Measurements from ENCODE around the gene NRSN2.
A peak's percentile ranks its signal among the peaks of the same experiment; 100 is the strongest.
"Not testable (repeated sequence)": the region's sequence is repeated elsewhere in the genome, so short reads cannot be mapped to it uniquely, and the experiment has no call there.

The NRSN2 gene

DNA sequence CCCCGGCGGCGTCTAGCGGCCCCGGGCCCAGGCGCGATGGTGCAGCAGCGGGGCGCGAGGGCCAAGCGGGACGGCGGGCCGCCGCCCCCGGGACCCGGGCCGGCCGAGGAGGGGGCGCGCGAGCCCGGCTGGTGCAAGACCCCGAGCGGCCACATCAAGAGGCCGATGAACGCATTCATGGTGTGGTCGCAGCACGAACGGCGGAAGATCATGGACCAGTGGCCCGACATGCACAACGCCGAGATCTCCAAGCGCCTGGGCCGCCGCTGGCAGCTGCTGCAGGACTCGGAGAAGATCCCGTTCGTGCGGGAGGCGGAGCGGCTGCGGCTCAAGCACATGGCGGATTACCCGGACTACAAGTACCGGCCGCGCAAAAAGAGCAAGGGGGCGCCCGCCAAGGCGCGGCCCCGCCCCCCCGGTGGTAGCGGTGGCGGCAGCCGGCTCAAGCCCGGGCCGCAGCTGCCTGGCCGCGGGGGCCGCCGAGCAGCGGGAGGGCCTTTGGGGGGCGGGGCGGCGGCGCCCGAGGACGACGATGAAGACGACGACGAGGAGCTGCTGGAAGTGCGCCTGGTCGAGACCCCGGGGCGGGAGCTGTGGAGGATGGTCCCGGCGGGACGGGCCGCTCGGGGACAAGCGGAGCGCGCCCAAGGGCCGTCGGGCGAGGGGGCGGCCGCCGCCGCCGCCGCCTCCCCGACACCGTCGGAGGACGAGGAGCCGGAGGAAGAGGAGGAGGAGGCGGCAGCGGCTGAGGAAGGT, 20.8 kb upstream of the NRSN2 start:
- DNase-seq = peak; percentile 82

DNA sequence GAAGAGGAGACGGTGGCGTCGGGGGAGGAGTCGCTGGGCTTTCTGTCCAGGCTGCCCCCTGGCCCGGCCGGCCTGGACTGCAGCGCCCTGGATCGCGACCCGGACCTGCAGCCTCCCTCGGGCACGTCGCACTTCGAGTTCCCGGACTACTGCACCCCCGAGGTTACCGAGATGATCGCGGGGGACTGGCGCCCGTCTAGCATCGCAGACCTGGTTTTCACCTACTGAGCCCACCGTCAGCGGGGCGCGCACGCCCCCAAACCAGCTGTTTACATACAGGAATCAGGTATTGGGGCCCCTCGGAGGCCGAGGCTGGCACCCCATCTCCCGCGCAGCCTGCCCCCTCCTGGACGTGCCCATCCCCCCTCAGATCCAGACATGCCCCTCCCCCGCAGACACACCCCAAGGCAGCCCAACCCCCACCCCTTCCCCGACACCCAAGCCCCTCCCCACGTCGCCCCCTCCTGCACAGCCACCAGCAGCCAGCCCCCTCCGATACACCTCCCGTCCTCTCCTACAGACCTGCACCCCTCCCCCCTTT, 20.2 kb upstream of the NRSN2 start:
- no peak for DNase-seq

DNA sequence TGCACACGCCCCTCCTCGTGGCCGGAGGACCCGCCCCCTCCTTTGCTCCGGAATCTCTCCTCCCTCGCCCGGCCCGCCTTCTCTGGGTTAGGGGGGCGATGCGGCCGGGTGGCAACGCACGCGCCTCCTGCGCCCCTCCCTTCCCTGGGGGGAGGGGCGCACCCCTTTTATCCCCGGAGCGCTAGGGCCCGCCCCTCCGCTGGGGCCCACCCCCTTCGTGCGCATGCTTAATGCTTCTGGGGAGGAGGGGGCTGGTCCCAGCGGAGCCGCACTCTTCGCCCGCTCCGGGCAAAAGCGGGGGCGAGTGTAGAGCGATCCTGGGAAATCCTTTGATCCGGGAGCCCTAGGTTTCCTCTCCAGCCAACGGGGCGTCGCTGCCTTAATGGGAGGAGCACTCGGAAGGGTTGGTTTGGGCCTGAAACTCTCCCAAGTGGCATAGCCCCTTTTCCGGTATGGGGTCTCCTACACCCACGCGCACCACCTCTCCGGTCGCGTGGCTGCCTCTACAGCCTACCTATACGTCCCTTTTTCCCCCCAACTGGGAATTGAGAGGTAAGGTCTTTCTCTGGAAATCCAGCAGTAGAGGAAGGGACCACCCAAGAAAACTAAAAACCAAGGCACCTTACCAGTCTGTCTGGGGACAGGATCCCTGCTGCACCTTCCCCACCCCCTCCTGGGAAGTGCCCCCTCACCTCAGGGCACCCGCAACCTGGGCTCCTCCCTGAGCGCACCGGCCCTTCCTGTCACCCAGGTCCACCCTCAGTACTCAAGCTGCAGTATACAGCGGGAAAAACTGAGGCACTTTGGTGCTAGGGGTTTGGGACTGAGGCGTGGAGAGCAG, 19.5 kb upstream of the NRSN2 start:
- DNase-seq = peak; percentile 91

DNA sequence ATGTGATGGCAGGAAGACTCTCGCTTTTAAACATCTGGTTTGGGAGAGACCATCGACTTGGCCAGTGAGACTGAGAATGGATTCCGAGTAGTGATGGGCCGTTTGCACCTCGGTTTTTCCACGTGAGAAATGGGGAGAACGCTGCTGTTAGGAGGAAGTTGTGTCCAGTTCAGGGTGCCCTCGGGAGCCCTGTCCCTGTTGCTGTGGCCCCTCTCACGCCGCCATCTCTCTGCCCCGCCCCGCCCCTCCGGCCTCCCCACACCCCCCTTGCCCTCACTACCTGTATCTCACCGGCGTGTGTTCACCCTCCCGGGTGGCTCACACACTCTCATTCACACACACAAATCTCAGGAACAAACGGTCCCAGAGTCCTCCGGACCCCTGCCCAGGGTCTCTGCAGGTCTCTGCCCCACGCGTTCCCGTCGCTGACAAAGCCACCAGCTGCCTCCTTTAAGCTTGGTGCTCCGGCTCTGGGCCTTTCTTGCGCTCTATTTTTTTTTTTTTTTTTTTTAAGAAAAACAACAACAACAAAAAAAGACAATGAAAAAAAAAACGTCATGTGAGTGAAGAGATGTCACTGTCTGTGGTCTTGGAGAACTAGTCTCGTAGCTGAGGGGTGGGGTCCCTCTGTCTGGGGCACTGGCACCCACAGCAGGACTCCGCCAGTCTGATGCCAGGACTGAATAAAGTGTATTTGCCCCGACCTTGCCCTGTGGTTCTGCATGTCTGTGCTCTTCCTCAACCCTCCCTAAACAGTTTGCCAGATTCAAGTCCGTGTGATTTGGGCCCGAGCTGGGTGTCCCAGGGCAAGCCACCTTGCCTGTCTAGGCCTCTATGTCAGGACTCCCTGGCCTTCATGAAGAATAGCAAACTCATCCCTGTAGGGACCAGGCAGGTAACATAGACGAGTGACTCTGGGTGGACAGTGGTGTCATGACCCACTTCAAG, 18.6 kb upstream of the NRSN2 start:
- peak; percentile 53 for DNase-seq

DNA sequence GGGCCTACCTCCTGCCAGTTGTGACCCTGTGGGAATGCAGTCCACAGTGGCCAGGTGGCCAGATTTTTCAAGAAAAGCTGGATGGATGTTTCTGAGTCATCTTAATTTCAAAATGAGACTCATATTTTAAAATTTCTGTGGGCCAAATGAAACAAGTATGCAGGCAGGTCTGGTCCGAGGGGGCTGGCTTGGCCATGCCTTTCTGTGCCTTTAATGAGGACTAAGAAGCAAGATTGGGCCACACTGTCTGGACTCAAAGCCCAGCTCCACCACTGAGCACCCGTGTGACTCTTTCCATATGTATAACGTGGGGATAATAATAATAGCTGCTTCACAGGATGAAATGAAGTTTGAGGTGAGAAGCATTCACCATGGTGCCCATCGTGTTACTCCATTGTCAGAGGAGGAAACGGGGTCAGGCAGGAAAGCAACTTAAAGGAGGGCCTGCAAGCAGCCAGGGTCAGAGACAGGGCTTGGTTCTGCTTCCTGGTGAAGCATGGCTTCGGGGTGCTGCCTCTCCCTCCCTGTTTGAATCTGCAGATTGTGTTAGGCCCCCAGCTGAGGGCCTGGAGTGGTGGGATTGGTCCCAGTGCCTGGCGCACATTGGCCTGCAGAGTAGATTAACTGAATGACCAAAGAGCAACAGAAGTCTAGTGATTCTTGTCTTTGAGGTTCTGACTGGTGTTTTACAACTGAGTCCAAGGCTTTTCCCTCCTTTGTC, 17.8 kb upstream of the NRSN2 start:
- DNase-seq = no peak

DNA sequence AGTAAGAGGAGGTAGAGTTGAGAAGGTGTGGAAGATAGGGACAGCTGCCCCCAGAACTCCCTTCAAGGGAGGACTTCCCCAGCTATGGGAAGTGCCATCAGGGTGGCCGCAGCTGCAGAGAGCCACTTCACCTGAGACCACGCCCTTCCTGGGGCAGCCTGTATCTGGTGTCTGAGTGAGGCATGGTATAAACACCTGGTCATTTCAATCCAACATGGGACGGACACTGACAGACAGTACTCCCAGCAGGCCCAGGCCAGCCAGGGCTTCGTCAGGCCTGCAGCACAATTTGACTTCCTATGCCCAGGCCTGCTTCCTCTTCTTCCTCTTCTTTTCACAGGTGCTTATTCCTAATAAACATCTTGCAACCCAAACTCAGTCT, 17.1 kb upstream of the NRSN2 start:
- no peak for DNase-seq

DNA sequence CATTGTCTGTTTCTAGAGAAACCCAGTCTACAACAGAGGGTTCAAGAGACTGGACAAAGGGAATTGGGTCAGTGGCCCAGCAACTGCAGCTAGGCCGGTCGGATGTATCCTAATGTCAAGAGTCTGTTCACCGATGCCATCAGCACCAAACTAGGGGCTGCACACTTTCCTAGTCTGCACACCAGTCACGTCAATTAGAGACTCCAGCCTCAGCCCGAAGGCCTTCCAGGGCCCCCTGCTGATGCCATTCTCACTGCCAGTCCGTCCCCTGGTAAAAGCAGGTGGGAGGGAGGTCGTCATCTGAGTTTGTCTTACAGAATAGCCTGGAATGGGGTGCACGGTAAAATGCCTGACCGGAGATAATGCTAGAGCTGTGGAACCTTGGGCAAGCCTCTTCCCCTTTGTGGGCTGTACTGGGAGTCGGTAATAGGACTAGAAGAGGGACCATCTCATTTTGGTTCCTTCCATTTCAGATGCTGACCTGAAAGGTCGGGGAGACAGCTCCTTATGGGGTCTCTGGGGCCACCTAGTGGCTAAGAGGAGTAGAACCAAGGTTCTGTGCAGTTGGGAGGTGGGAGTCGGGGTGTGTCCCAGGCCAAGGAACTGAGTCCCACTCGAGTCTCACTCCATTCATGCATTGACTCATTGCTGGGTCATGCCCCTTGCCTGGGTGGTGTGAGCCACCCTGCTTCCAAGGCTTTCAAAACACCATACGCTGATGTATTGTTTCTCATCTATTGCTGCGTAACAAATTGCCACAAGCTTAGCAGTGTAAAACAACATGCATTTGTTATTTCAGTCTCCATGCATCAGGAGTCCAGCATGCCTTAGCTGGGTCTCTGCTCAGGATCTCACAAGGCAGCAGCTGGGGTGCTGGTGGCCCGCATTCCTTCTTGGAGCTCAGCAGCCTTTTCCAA, 16.4 kb upstream of the NRSN2 start:
- peak; percentile 73 for DNase-seq

DNA sequence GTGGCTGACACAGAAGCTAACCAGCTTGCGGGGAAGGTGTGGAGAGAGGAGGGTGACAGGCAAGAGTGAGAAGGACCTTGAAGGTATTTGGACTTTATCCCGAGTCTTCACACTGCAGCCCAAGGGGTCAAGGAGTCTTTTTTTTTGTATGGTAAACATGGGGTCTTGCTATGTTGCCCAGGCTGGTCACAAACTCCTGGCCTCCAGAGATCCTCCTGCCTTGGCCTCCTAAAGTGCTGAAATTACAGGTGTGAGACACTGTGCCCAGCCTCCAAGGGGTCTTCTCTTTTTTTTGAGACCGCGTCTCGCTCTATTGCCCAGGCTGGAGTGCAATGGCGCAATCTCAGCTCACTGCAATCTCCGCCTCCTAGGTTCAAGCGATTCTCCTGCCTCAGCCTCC, 12.3 kb upstream of the NRSN2 start:
- no peak for DNase-seq

DNA sequence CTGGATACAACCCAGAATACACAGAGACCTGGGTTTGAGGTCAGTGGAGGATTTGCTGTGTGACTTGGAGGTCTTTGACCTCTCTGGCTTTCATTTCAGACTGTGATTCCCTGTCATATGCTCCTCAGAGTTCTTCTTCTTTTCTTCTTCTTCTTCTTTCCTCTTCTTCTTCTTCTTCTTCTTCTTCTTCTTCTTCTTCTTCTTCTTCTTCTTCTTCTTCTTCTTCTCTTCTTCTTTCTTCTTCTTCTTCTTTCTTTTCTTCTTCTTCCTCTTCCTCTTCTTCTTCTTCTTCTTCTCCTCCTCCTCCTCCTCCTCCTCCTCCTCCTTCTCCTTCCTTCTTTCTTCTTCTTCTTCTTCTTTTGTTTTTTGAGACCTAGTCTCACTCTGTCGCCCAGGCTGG, 10.9 kb upstream of the NRSN2 start:
- DNase-seq = not testable (repeated sequence)

DNA sequence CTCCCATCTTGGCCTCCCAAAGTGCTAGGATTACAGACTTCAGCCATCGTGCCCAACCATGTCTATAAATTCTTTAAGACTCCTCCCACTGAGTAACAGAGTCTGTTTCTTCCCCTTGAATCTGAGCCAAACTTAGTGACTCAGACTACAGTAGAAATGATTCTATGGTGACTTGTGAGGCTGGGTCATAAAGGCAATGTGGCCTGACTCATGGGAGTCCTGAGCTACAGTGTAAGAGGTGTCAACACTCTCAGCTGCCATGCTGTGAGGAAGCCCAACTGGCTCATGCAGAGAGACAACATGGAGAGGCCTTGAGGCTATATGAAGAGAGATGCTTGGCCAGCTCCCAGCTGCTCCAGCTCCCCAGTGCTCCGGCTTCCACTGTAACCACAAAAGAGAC, 5.2 kb upstream of the NRSN2 start:
- peak; percentile 68 for DNase-seq

DNA sequence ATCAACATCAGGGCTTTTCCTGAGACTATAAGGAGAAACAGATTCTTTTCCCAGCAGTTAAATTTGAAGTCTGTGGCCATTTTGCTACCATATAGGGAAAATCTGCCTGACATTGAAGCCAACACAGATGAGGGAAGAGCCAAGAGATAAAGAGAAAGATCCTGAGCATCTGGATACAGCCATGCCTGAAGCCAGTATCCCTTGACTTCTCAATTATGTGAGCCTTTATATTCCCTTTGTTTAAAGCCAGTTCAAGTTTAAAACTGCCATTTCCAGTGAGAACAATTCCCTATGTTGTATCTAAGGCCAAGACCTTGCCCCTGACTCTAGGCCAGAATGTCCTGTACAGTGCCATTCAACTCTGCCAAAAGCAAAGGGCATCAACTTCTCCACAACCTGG, 3.8 kb upstream of the NRSN2 start:
- DNase-seq = no peak

DNA sequence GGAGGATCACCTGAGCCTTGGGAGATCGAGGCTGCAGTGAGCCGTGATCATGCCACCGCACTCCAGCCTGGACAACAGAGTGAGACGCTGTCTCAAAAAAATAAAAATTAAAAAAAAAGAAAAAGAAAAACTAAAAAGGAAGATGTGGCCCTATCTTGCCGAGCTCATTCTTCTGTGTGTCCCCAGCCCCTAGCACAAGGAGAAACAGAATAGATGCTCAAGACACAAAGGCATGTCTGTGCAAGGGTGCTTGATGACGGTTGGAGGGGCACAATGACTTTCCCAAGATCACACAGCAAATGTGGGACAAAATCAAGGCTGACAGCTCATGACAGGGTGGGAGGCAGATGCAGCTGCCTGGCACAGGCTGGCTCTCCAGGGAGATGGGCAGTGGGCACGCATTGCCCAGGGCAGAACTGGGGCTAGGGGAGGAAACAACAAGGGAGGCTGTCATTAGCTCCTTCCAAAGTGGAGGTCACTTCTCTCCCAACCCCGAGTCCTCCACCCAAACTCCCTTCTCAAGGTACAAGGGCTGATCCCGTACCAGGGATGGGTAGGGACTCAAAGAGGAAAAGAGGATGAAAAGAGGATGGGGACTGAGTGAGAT, 775 bp upstream of the NRSN2 start:
- no peak for DNase-seq

DNA sequence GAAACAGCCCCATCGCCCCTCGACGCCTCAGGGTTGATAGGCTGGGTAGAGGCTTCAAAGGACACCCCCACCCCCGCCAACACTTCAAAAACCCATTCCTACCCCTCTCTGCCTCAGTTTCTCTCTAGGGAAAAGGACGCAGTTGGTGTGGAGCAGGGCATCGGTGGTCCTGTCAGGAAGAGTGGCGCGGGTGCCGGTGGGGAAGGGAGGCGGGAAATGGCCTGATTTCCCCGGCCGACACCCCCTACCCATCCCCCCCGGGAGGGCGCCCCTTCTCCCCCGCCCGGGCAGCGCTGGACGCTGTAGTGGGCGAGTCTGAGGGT, 367 bp downstream of the NRSN2 start:
- DNase-seq = no peak

DNA sequence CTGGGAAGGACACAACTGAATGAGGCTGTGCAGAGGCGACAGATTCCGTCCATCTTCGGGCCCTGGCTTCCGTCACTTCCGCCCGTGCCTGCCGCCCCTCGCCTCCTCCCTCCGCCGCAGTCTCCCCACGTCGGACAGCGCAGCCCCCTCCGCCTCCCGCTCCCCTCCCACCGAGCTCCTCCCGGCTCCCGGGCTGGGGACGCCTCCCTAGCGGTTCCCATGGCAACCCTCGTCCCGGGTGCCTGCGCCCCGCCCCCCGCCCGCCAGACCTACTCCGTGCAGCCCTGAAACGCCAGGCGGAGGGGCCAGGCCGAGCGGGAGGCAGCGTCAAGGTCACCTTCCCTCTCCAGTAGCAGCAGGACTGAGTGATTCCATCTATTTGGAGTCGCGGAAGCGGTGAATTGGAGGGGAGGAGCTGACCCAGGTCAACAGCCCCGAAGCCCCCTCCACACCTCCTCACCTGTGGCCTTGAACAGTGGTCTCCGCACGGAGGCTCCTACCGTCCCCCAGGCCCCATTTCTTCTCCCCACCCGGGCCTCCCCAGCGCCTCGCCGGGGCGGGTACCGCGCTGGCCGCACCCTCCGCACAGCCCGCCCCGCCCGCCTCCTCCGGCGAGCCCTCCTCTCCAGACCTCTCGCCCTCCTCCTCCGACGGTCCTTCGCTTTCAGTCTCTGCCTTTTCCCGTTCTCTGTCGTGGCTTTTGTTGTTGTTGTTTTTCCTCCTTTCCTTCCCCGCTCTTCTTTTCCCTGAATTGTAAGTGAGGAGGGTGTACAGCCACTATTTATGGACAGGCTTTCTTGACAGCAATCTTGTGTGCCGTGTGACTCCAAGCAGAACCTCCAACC, 951 bp downstream of the NRSN2 start:
- peak; percentile 87 for DNase-seq

DNA sequence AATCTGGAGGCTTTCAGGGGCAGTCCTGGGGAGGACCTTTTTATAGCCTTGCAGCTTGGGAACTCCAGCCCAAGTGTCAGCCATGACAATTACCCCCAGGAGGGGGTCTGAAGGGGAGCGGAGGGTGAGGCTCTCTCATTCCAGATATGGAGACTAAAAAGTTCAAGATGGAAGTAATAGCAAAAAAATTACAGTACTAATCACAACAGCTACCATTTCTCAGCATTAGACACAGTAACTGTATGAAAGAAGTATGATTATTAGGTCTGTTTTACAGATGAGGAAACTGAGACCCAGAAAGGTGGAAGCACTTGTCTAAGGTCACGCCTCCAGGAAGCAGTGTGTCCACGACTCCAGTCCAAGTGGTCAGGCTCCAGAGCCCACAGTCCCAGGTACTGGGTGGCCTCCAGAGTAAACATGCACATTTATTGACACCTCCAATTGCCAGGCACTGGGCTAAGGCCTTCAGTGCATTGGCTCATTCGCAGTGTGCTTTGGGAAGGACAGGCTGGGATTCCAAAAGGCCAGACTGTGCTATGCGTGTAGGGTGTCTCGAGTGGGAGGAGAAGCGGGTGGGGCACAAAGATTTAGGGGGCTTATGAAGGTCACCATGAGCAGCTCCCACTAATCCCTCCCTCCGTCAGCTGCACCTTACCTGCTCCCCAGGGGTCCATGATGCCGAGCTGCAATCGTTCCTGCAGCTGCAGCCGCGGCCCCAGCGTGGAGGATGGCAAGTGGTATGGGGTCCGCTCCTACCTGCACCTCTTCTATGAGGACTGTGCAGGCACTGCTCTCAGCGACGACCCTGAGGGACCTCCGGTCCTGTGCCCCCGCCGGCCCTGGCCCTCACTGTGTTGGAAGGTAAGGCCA, 2.3 kb downstream of the NRSN2 start:
- no peak for DNase-seq

DNA sequence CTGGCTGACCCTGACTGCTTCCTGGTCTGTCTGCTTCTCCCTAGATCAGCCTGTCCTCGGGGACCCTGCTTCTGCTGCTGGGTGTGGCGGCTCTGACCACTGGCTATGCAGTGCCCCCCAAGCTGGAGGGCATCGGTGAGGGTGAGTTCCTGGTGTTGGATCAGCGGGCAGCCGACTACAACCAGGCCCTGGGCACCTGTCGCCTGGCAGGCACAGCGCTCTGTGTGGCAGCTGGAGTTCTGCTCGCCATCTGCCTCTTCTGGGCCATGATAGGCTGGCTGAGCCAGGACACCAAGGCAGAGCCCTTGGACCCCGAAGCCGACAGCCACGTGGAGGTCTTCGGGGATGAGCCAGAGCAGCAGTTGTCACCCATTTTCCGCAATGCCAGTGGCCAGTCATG, 6.3 kb downstream of the NRSN2 start:
- no peak for DNase-seq

DNA sequence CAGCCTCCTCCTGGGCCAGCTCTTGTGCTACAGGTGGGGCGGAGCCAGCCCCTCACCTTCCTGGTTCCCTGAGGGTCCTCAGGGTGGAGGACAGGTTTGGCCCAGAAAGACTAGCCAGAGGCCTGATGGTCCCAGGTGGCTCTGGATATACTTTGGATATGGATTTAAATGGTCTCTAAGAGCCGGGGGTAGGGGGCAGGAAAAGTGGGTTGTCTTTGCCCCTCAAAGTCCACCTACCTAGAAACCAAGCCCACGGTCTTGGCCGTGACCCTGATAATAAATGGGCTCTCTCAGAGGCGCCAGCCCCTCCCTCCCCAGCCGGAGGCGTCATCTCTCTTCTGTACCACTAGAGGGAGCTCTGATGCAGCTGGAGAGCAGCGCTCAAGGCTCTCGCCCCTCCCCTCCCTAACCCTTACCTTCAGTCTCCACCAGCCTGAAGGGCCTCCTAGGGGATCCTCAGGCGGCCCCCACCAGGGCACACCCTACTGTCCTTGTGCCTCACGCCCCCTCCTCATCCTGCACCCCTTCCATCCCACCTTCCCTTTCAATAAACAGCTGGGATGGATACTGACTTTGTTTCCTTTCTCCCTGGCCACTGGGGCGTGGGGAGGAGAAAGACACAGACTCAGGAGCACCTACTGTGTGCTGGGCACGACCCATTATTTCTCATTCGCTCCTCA, 7.5 kb downstream of the NRSN2 start:
- DNase-seq = peak; percentile 88

DNA sequence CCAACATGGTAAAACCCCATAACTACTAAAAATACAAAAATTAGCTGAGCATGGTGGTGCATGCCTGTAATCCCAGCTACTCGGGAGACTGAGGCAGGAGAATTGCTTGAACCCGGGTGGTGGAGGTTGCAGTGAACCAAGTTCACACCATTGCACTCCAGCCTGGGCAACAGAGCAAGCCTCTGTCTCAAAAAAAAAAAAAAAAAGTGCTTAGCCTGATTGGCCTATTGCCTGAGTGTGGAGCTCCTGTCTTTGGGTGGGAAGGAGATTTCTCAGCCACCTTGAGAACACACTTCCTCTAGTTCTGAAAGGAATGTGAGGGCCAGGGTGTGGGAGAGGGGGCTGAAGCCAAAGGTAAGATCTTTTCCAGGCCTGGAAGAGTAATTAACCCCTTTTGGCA, 9.2 kb downstream of the NRSN2 start:
- not testable (repeated sequence) for DNase-seq

All from activated CD8-positive, alpha-beta memory T cell treated with anti-CD3 and anti-CD28 coated beads, Interleukin-2, amount 50 U/mL, for 48 hours (primary cell).